T-helper 1 cell treated with Interleukin-12 subunit alpha and Interleukin-12 subunit beta and Interleukin-4 antibody, amounts not matched to agents 30 ng/mL and 1 ng/mL, for 36 hours (primary cell): ENCODE measurements around the gene FAM81A. TPM values are rescaled to one million over a fixed set of nuclear protein-coding genes. Genes with fewer than 3 reads are reported as not detected.

ENCODE experiments used
- intact Hi-C: fragments of 100-400 bp; cut with micrococcal nuclease; formaldehyde crosslinking; loops from one replicate; pipeline ENCODE4 v1.15.1; 2024
- total RNA-seq: library from RNA; stranded (reverse); gene quantifications from 2 replicates; pipeline ENCODE4 v1.2.3, GENCODE V29; 2022

Gene FAM81A
- total RNA-seq, 1 donor from 2014 or later = 0.78 TPM

- intact Hi-C loops = no loop called here
Observed at GRCh38 chr15:59539799-59540198, 101.8 kb downstream of the FAM81A start.

- intact Hi-C loops = no loop called here
Observed at GRCh38 chr15:59540654-59541053, 102.7 kb downstream of the FAM81A start.

GRCh38 chr15:59541750-59542149 lies 103.8 kb downstream of the FAM81A start:
- intact Hi-C loops = no loop called here

DNA sequence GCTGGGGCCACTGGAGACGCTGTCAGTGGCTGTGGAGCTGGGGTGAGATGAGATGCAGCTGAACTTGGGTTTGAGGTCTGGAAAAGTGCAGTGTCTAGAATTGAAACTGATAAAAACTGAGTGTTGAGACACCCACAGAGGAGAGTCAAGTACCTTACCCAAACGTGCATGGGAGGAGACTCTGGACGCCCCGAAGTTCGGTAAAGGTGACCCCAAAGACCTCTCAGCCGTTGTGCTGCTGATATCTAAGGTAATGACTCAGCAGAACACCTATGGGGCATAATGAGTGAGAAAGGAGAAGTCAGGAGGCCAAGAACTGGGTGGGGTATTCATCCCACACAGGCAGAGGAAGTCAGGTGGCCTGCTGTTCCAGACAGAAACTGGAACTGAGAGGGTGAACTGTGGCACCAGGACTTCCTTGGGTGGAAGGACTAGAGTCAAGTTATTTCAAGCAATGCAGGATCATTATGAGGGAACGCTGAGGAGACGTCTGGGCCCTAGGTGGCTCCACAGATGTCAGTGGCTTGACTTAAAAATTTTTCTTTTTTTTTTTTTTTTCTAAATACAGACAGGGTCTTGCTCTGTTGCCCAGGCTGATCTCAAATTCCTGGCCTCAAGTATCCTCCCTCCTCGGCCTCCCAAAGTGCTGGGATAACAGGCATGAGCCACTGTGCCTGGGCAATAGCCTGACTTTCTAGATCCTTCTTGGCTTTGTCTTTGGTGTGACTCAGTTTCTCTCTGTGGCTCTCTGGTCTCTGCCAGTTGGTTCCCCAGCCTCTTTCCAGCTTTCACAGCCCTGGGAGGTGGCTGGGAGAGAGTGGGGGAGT lies 105.9 kb downstream of the FAM81A start:
- intact Hi-C loops = no loop called here

GRCh38 chr15:59545573-59545972 lies 107.6 kb downstream of the FAM81A start:
- intact Hi-C loops = no loop called here

DNA sequence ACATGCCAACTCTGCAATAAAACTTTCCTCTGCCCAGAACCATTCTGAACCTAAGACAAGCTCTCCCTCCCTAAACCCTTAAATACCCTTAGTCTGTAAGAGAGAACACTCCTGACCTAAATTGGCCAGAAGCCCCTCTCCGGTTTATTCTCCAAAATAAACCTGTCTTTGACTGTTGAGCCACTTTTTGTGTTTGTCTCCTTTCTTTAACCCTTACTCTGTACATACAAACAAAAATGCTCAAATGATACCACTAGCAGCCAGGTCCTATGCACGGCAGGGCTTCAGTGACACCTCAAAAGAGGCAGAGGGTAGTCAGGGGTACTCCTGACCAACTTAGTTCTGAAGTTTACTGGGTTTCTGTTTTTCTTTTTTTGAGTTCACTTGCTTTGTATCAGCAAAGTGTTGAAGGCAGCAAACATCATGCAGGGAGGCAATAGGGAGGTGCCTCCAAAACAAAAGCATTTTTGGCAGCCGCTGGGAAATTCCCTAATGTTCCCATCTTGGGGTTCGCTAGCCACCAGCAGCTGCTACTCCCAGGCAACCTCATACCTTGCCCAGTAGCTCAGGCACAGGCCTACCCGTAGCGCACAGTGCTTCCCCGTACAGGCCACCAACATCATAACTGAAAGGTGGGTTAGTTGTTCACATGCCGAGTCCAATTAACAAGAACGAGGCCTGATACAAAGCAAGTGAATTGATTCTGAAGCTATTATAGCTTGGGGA lies 110.7 kb downstream of the FAM81A start:
- intact Hi-C loops = no loop called here

DNA sequence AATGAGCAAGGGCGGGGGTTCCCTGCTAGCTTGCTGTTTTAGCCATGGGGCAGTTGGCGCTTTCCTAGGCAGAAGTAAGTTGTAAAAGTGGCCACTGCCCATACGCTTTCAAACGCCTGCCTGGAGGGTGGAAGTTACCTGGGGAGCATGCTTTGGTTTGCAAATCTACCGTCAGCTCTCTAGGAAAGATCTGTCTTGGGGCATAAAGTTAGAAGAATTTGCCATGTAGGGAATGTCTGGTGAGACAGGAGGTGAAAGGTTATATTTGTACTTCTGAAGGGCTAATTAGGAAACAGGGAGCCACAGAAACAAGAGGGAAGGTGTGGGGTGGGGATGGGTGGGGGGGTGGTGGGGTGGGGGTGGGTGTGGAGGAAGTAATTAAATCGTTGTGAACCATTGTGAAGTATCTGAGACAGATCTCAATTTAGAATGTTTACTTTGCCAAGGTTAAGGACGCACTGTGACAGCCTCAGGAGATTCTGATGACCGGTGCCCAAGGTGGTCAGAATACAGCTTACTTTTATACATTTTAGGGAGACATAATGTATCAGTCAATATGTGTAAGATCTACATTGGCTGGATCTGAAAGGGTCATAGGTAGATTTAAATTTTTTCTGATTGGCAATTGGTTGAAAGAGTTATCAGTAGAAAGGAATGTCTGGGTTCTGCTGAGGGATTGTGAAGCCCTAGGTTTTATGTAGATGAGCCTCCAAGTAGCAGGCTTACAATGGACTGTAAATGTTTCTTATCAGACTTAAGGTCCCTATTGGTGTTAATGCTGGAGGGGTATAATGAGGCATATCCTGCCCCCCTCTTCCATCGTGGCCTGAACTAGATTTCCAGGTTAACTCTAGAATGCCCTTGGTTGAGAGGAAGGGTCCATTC lies 111.6 kb downstream of the FAM81A start:
- intact Hi-C loops = no loop called here

DNA sequence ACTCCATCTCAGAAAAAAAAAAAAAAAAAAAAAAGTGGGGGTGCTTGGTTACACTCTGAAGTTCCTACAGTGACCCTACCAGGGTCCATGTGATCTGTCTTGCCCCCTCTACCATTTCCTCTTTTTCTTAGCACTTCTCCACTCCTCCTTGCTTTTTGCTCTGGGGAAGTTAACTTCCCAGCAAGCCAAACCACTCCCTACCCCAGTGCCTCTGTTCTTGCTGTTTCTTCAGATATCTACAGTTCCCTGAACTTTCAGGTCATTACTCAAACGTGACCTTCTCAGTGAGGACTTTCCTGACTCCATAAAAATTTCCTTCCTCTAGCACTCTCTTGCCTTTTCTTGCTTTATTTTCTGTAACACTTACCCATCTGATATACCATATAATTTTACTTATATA lies 112.5 kb downstream of the FAM81A start:
- intact Hi-C loops = no loop called here

GRCh38 chr15:59550956-59551355 lies 113.0 kb downstream of the FAM81A start:
- intact Hi-C loops = no loop called here

GRCh38 chr15:59553879-59554735 lies 116.1 kb downstream of the FAM81A start:
- intact Hi-C loops = no loop called here

GRCh38 chr15:59555696-59556095 lies 117.7 kb downstream of the FAM81A start:
- intact Hi-C loops = no loop called here

DNA sequence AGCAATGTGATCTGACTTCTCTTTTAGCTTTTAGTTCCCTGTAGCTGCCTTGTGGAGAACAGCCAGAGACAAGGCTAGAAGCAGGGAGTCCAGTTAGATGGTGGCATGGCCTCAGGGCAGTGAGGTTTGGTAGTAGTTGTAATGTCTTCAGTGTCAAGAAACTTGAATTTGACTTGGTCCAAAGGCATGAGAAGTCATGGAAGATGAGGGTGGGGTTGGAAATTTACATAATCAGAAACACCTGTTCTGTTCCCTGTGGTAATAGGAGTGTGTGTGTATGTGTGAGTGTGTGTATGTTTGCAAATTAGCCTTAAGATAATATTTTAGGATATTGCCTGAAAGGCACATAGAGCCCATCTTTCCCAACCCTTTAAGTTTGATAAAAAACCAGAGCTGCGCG lies 118.4 kb downstream of the FAM81A start:
- intact Hi-C loops = no loop called here

DNA sequence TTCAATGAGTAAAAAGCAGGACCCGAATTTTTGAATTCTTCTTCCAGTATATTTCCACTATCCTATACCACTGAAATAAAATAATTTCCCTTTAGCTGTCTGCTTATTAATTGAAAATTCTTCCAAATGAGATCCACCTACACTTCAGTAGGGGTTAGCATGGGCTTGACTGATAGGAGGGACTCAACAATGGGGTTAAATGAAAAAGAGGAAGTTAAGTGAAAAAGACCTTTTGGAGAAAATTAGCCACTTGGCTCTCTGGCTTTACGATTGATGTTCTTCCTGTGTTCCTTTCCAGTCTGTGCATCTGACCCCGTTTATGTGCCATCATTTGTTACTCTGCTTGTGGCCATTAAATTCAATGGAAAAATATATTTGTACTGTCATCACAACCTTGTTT lies 119.6 kb downstream of the FAM81A start:
- intact Hi-C loops = no loop called here

GRCh38 chr15:59558851-59559250 lies 120.9 kb downstream of the FAM81A start:
- intact Hi-C loops = no loop called here

- intact Hi-C loops = no loop called here
Observed at GRCh38 chr15:59561547-59561946, 123.6 kb downstream of the FAM81A start.

DNA sequence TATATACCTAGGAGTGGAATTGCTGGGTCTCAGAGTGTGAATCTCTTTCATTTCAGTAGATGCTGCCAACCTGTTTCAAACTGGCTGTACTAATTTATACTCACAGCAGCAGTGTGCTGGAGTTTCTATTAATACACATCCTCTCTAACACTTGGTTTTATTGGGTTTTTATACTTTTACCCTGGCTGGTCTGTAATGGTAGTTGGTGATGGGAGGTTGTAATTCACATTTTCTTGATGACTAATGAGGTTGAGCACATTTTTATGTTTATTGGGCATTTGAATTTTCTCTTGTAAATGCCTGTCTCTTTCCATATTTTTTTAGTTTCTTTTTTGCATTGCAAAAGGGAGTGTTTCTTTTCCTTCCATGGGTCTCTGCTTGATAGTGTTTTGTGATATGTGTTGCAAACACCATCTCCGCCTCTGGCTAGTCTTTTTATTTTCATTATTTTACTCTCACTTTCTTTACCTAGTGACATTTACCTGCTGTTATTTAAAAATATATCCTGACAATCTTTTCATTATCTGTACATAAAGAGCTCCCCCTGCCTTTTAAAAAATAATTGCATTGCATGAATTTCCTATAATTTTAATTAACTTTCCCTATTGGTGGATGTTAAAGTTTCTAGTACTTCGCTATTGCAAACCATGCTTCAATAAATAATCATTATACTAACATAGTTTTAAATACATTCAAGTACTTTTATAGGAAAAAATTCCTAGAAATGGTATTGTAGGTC lies 124.6 kb downstream of the FAM81A start:
- intact Hi-C loops = loop anchor here (2.0 kb wide), 1 partner anchor 30 kb away; no protein-coding TSS in a partner anchor

DNA sequence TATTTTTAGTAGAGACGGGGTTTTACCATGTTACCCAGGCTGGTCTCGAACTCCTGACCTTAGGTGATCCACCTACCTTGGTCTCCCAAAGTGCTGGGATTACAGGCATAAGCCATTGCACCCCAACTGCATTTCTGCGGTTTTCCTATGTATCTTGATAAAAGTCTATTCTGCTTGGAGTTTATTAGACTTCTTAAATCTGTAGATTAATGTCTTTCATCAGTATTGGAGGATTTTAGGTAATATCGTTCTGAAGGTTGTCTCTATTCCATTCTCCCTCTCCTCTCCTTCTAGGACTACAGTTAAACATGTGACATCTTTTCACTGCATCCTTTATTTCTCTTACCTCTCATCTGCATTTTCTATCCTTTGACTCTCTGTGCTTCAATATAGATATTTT lies 127.3 kb downstream of the FAM81A start:
- intact Hi-C loops = no loop called here

GRCh38 chr15:59567324-59567723 lies 129.3 kb downstream of the FAM81A start:
- intact Hi-C loops = no loop called here

DNA sequence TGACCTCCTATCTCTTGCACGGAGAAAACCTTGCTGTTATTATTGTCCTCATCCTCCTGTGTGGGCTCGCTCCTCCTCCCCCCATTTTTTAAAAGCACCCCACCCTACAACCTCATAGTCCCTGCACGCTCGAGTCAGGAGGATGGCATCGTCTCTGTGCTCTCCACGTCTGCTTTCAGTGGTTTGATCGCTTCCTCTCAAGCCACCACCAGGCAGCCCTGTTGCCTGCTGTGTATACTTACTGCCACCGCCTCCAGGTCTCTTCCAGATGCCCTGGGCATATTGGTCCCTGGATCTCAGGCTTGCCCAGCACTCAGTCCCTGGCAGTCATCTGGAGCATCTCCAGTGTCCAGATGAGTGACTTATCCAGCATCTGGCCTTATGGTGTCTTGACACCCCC lies 131.5 kb downstream of the FAM81A start:
- intact Hi-C loops = no loop called here

GRCh38 chr15:59570315-59570714 lies 132.3 kb downstream of the FAM81A start:
- intact Hi-C loops = no loop called here
